IMR-90 (cell line): ENCODE results near the gene COIL. TPM values are rescaled to one million over a fixed set of nuclear protein-coding genes. Genes with fewer than 3 reads are reported as not detected.

ENCODE experiments used
- ATAC-seq: fragments of 200-7000 bp; cut with Tn5 transposase; 2 replicates; pipeline ENCODE4 v1.9.1; 2020; ENCODE audit warnings: low read depth, mild to moderate bottlenecking, moderate library complexity
- BruUV-seq: library from RNA; stranded (reverse); fragments of 400-500 nt; replicated peaks from 2 replicates; lab custom pipeline; 2021; lab: Mats Ljungman, UMichigan
- CTCF ChIA-PET: fragments of 300-600 bp; formaldehyde crosslinking; extraction: SDS; loops from one replicate; lab custom pipeline; 2021; ENCODE audit warnings: antibody characterized with exemption; lab: Yijun Ruan, JAX
- POLR2A ChIA-PET: fragments of 300-600 bp; sonication (Branson Sonifier 250); formaldehyde crosslinking; loops from one replicate; lab custom pipeline; 2022; ENCODE audit warnings: antibody characterized with exemption; ENCODE audit not compliant: unreplicated experiment; lab: Charles Lee
- DNase-seq: peaks from one replicate; pipeline ENCODE4 v3.0.0; 2013
- H2AFZ ChIP-seq: replicated peaks from 2 replicates; pipeline ENCODE3; 2013; ENCODE audit warnings: low read length, mild to moderate bottlenecking; ENCODE audit not compliant: poor library complexity
- H2AK5ac ChIP-seq: 2 replicates; pipeline ENCODE4 v1.6.1; 2013; ENCODE audit warnings: low read depth, low read length, inconsistent platforms
- H2AK9ac ChIP-seq: replicated peaks from 2 replicates; pipeline ENCODE3; 2013; ENCODE audit warnings: mild to moderate bottlenecking, low read depth, low read length, moderate library complexity; ENCODE audit not compliant: poor library complexity
- H2BK120ac ChIP-seq: 2 replicates; pipeline ENCODE4 v1.6.1; 2013; ENCODE audit warnings: low read depth, low read length, inconsistent platforms
- H2BK15ac ChIP-seq: 3 replicates; pipeline ENCODE4 v1.6.1; 2013; ENCODE audit warnings: low read depth, low read length, inconsistent platforms
- H2BK20ac ChIP-seq: 2 replicates; pipeline ENCODE4 v1.6.1; 2013; ENCODE audit warnings: low read depth, mild to moderate bottlenecking, inconsistent platforms, low read length, moderate library complexity
- H2BK5ac ChIP-seq: 2 replicates; pipeline ENCODE4 v1.6.1; 2013; ENCODE audit warnings: mild to moderate bottlenecking, low read depth, low read length, inconsistent platforms; ENCODE audit not compliant: poor library complexity, severe bottlenecking
- H3K14ac ChIP-seq: replicated peaks from 2 replicates; pipeline ENCODE4 v1.6.1; 2013; ENCODE audit warnings: low read depth, low read length, inconsistent platforms
- H3K18ac ChIP-seq: 2 replicates; pipeline ENCODE4 v1.6.1; 2013; ENCODE audit warnings: low read depth, low read length, control low read depth
- H3K23ac ChIP-seq: 2 replicates; pipeline ENCODE4 v1.6.1; 2013; ENCODE audit warnings: low read depth, low read length, inconsistent platforms
- H3K27ac ChIP-seq: 2 replicates; pipeline ENCODE4 v1.5.1; 2013; ENCODE audit warnings: mild to moderate bottlenecking, control low read depth, low read length; ENCODE audit not compliant: insufficient read depth
- H3K27me3 ChIP-seq: 2 replicates; pipeline ENCODE4 v1.6.1; 2013; ENCODE audit warnings: low read length; ENCODE audit not compliant: control insufficient read depth, insufficient read depth
- H3K36me3 ChIP-seq: 2 replicates; pipeline ENCODE4 v1.6.1; 2013; ENCODE audit warnings: low read length, mixed read lengths; ENCODE audit not compliant: control insufficient read depth, insufficient read depth
- H3K4ac ChIP-seq: 2 replicates; pipeline ENCODE4 v1.6.1; 2013; ENCODE audit warnings: low read depth, low read length, inconsistent platforms
- H3K4me1 ChIP-seq: 2 replicates; pipeline ENCODE4 v1.6.1; 2013; ENCODE audit warnings: low read length, mixed read lengths; ENCODE audit not compliant: control insufficient read depth, insufficient read depth
- H3K4me2 ChIP-seq: 2 replicates; pipeline ENCODE4 v1.6.1; 2013; ENCODE audit warnings: low read depth, mild to moderate bottlenecking, control low read depth, low read length, moderate library complexity
- H3K4me3 ChIP-seq: 2 replicates; pipeline ENCODE4 v1.5.1; 2013; ENCODE audit warnings: low read depth, mild to moderate bottlenecking, control low read depth, low read length, moderate library complexity; ENCODE audit not compliant: insufficient read depth
- H3K56ac ChIP-seq: 2 replicates; pipeline ENCODE4 v1.6.1; 2013; ENCODE audit warnings: low read length, inconsistent platforms; ENCODE audit not compliant: insufficient read depth; ENCODE audit errors: extremely low read depth
- H3K79me1 ChIP-seq, 2 experiments: 2 replicates each; pipeline ENCODE4 v1.6.1; 2013; ENCODE audit warnings: low read length in 2 of 2, inconsistent platforms in 1 of 2, low read depth in 1 of 2
- H3K9ac ChIP-seq: 2 replicates; pipeline ENCODE4 v1.6.1; 2013; ENCODE audit warnings: low read depth, low read length, control low read depth
- H3K9me1 ChIP-seq: 2 replicates; pipeline ENCODE4 v1.6.1; 2013; ENCODE audit warnings: low read length, inconsistent platforms; ENCODE audit not compliant: insufficient read depth
- H3K9me3 ChIP-seq: 2 replicates; pipeline ENCODE4 v1.6.1; 2013; ENCODE audit warnings: low read length; ENCODE audit not compliant: control insufficient read depth, insufficient read depth
- H4K20me1 ChIP-seq: 2 replicates; pipeline ENCODE4 v1.6.1; 2013; ENCODE audit warnings: low read length, inconsistent platforms; ENCODE audit not compliant: insufficient read depth
- H4K5ac ChIP-seq: 2 replicates; pipeline ENCODE4 v1.6.1; 2013; ENCODE audit warnings: mild to moderate bottlenecking, low read depth, low read length, control low read depth
- H4K8ac ChIP-seq, 2 experiments: 2 replicates each; pipeline ENCODE4 v1.6.1; 2013; ENCODE audit warnings: low read depth in 2 of 2, low read length in 2 of 2, control low read depth in 1 of 2, inconsistent platforms in 1 of 2
- H4K91ac ChIP-seq: 2 replicates; pipeline ENCODE4 v1.6.1; 2013; ENCODE audit warnings: low read depth, low read length, inconsistent platforms; ENCODE audit not compliant: insufficient read depth
- BHLHE40 ChIP-seq: fragments of 150-350 bp; IDR thresholded peaks from 2 replicates; pipeline ENCODE4 v1.6.1; 2016; ENCODE audit warnings: mild to moderate bottlenecking, low read depth, low read length
- CEBPB ChIP-seq: IDR thresholded peaks from 2 replicates; pipeline ENCODE4 v1.6.1; 2012; ENCODE audit warnings: low read depth, low read length, improper control_type of control experiment
- CHD1 ChIP-seq: IDR thresholded peaks from 2 replicates; pipeline ENCODE4 v1.6.1; 2012; ENCODE audit warnings: low read depth, low read length, improper control_type of control experiment
- MXI1 ChIP-seq: IDR thresholded peaks from 2 replicates; pipeline ENCODE4 v1.6.1; 2012; ENCODE audit warnings: low read depth, mild to moderate bottlenecking, low read length, moderate library complexity, borderline replicate concordance
- NFE2L2 ChIP-seq: fragments of 150-350 bp; IDR thresholded peaks from 2 replicates; pipeline ENCODE4 v1.6.1; 2016; ENCODE audit warnings: low read depth, mild to moderate bottlenecking, low read length
- RAD21 ChIP-seq: IDR thresholded peaks from 2 replicates; pipeline ENCODE4 v1.6.1; 2012; ENCODE audit warnings: low read length, improper control_type of control experiment
- WGBS, 2 experiments: methylation state at CpG; one replicate each; pipeline versions ENCODE4 v1.1.5 to v1.1.7; 2013; ENCODE audit warnings: missing lambda C conversion rate in 2 of 2; ENCODE audit not compliant: insufficient read length in 1 of 2; ENCODE audit errors: extremely low coverage in 2 of 2; 5-methylcytosine and 5-hydroxymethylcytosine counted together
- dilution Hi-C: fragments of 300-500 bp; cut with HindIII; formaldehyde crosslinking; loops from one replicate; pipeline ENCODE4 v1.14.3; 2018; ENCODE audit warnings: low sequenced_read_pairs; ENCODE audit not compliant: unreplicated experiment
- in situ Hi-C: fragments of 300-500 bp; cut with MboI; formaldehyde crosslinking; loops from 3 replicates; pipeline ENCODE4 v1.14.3; 2019; ENCODE audit warnings: low sequenced_read_pairs, inconsistent platforms, mixed read lengths
- intact Hi-C: fragments of 100-400 bp; cut with micrococcal nuclease; formaldehyde crosslinking; loops from 2 replicates; pipeline ENCODE4 v1.10.0; 2022
- polyA plus RNA-seq, 3 experiments: library from polyadenylated mRNA; depleted of rRNA; stranded (reverse); fragments of >200 nt; gene quantifications; 2 replicates each; pipeline ENCODE4 v1.2.3, GENCODE V29; 2012; ENCODE audit warnings: low replicate concordance in 1 of 3
- total RNA-seq: library from RNA; depleted of rRNA; stranded (reverse); fragments of >200 nt; gene quantifications from 2 replicates; pipeline ENCODE4 v1.2.3, GENCODE V29; 2012

COIL gene
- total and polyA plus RNA-seq, 2 of the 4 experiments (the other 2 are of a cell fraction), result 5.2 to 13.3 TPM

DNA sequence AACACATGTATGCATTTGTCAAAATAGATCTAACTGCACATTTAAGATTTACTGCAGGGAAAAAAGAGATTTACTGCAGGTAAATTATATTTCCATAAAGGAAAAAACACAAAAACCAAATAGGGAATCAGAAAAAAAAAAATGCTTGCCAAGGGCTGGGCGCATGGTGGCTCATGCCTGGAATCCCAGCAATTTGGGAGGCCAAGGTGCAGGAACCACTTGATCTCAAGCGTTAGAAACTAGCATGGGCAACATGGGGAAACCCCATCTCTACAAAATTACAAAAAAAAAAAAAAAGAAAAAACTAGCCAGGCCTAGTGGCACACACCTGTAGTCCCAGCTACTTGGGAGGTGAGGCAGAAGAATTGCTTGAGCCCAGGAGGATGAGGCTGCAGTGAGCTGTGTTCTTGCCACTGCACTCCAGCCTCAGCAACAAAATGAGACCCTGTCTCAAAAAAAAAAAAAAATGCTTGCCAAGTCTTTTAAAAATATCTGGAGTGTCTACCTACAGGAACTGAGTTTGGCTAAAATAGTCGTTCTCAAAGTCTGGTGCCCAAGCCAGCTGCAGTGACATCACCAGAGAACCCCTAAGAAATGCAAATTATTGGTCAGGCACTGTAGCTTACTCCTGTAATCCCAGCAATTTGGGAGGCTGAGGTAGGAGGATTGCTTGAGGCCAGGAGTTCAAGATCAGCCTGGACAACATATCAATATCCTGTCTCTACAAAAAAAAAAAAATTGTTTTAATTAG is 64.5 kb downstream of the COIL start:
- CTCF ChIA-PET, result interaction anchor here (0.6 to 0.7 kb wide), 2 partner anchors 9 to 1960 kb away, joined by 6 to 8 read pairs; no protein-coding TSS in a partner anchor
- no CpG with 5 or more reads among the region's 3 CpGs for WGBS, 2 experiments
- POLR2A ChIA-PET, result no interaction called here
- no peaks in the 10 kb centered on the region for H3K9me3 ChIP-seq
- no peak overlapping the region for H3K14ac ChIP-seq
- BruUV-seq, result no TSS peak
- H2AK5ac ChIP-seq, result no peak overlapping the region
- H3K36me3 ChIP-seq, result peaks cover 67% of the 10 kb centered on the region
- no peak overlapping the region for H3K4me2 ChIP-seq
- H3K23ac ChIP-seq, result no peak overlapping the region
- in situ Hi-C loops, result no loop called here
- no peak overlapping the region for H2AK9ac ChIP-seq
- H3K27me3 ChIP-seq, result no peaks in the 10 kb centered on the region
- intact Hi-C loops, result no loop called here
- ATAC-seq (no peak), DNase-seq (no peak)
- H2BK15ac ChIP-seq, result no peak overlapping the region
- dilution Hi-C loops, result no loop called here
- TF ChIP-seq NFE2L2 (no peak), BHLHE40 (no peak), MXI1 (no peak), CEBPB (no peak), CHD1 (no peak), RAD21 (no peak)
- no peak overlapping the region for H3K4ac ChIP-seq
- H3K9me1 ChIP-seq, result peaks cover 10% of the 10 kb centered on the region; the same call in 1 of the 2 replicates
- no peak overlapping the region for H4K5ac ChIP-seq
- H2BK120ac ChIP-seq, result no peak overlapping the region
- no peaks in the 10 kb centered on the region for H3K4me1 ChIP-seq
- H2BK5ac ChIP-seq, result no peak overlapping the region
- H2AFZ ChIP-seq, result no peak overlapping the region
- H3K4me3 ChIP-seq, result no peak overlapping the region
- H3K27ac ChIP-seq, result no peak overlapping the region
- no peak overlapping the region for H4K8ac ChIP-seq
- H3K79me1 ChIP-seq, result peaks cover 13 to 14% of the 10 kb centered on the region in 2 experiments
- no peak overlapping the region for H3K18ac ChIP-seq
- H2BK20ac ChIP-seq, result no peak overlapping the region
- no peak overlapping the region for H4K91ac ChIP-seq
- no peak overlapping the region for H3K56ac ChIP-seq
- H4K20me1 ChIP-seq, result 0 out of 2 replicates have a peak, but pooled peaks cover 3% of the 10 kb centered on the region
- H3K9ac ChIP-seq, result no peak overlapping the region
